NOMO-1 treated with dmso at 0.1 percent for 144 hours (cell line): ENCODE data around the gene EEF2.
"Not testable (repeated sequence)": the region's sequence is repeated elsewhere in the genome, so short reads cannot be mapped to it uniquely, and the experiment has no call there.

ENCODE experiments used
- DNase-seq: peaks from one replicate; lab custom pipeline; 2025; ENCODE audit not compliant: unreplicated experiment; lab: John Stamatoyannopoulos, UW

EEF2 gene

GRCh38 chr19:3950871-3951861 is 34.1 kb downstream of the EEF2 start:
- no peak for DNase-seq

DNA sequence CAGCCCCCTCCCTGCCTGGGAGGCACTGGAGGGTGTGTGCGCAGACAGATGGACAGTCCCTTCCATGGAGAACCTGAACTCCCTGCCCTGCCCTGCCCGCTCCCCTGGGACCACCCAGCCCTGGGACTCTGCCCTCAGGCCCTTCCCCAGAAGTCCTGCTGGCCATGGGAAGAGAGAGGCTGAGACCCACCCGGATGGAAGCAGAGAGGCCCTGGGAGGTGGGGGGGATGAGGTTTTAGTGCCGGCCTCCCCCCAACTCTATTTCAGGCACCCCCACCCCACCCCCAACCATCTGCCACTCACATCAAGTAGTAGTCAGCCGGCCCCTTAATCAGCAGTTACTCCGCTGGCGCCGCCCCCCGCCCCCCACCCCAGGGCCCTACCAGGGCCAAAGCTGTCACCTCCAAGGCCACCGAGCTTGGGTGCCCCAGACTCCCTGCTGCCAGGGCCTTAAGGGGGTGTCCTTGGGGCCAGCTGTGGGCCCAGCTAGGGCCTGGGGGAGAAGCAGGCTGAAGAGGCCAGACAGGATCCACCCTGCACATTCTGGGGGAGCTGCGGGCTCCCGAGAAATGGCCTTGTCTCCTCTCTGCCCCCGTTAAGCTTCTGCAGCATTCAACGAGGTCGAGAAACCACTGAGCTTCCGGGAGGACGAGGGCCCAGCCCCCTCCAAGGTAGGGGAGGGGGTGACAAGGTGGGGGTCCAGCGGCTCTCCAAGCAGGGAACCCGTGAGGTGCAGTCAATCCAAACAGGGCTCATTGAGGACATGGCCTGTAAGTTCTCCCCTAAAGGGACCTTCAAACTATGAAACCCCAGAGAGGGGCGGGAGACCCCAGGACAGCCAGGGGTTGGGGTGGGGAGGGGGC is 35.0 kb downstream of the EEF2 start:
- no peak for DNase-seq

- DNase-seq = no peak
Observed at GRCh38 chr19:3949294-3949693, 36.0 kb downstream of the EEF2 start.

DNA sequence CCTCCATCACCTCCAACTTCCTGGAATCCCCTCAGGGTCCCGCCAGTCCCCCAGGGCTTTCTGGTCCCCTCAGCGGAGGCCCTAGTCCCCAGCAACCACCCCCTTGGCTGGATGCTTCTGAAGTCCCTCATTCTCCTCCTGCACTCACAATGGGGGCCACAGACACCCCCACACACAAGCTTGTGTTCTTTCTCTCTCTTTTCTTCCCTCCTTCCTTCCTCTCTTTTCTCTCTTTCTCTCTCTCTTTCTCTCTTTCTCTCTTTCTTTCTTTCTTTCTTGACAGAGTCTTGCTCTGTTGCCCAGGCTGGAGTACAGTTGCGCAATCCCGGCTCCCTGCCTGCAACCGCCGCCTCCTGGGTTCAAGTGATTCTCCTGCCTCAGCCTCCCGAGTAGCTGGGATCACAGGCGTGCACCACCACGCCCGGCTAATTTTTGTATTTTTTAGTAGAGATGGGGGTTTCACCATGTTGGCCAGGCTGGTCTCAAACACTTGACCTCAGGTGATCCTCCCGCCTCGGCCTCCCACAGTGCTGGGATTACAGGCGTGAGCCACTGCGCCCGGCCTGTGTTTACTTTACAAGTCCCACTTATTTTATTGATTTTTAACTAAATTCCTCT is 37.8 kb downstream of the EEF2 start:
- DNase-seq = not testable (repeated sequence)

GRCh38 chr19:3945838-3946237 is 39.4 kb downstream of the EEF2 start:
- no peak for DNase-seq

GRCh38 chr19:3944018-3944721 is 41.1 kb downstream of the EEF2 start:
- DNase-seq = no peak

GRCh38 chr19:3942790-3943409 is 42.4 kb downstream of the EEF2 start:
- no peak for DNase-seq

DNA sequence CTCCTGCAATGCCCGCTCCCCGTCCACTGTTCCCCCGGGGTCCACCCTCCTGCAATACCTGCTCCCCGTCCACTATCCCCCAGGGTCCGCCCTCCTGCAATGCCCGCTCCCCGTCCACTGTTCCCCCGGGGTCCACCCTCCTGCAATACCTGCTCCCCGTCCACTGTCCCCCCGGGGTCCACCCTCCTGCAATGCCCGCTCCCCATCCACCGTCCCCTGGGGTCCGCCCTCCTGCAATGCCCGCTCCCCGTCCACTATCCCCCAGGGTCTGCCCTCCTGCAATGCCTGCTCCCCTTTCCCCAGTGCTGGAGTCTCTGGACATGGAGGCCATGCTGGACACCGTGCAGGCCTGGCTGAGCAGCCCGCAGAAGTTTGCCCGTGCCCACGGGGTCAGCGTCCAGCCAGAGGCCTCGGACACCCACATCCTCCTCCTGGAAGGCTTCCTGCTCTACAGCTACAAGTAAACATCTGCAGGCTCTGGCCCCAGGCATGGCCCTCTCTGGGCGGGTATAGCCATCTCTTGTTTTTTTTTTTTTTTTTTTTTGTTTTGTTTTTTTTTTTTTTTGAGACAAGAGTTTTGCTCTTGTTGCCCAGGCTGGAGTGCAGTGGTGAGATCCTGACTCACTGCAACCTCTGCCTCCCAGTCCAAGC is 46.8 kb downstream of the EEF2 start:
- not testable (repeated sequence) for DNase-seq

DNA sequence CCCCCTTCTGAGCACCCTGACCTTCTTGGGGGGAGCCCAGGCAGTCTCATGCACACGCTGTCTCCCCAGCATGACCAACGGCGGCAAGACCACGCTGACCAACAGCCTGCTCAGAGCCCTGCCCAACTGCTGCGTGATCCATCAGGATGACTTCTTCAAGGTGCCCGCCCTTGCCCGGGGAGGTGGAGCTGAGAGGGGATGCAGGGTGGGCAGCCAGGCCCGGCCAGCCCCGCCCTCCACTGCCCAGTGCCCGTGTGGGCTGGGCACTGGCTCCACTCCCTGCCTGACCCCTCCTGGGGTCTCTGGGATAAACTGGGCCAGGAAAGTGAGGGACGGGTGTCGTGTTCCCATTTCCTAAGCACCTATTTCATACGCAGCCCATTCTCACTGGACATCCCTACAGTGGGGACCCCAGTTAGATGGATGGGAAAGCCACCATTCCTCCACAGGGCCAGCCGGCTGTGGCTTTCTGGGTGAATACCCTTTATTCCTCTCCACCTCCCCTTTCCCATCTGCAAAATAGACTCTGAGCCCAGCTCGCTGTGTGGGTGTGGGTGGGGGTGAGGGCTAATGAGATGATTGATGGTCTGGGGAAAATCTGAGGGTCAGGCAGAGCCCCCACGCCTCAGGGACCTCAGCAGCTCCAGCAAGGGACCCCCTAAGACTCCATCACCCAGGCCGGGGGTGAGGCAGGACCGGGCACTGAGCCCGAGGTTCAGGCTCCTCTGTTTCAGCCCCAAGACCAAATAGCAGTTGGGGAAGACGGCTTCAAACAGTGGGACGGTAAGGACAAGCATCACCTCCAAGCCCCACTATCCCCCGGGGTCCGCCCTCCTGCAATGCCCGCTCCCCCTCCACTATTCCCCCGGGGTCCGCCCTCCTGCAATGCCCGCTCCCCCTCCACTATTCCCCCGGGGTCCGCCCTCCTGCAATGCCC is 48.5 kb downstream of the EEF2 start:
- no peak for DNase-seq

- DNase-seq = no peak
Observed at GRCh38 chr19:3932931-3933810, 52.1 kb downstream of the EEF2 start, which contains the start of gene NMRK2. NMRK2 (plus strand) TSS chr19:3933069; CDS start chr19:3933672, 603 bp downstream.

DNA sequence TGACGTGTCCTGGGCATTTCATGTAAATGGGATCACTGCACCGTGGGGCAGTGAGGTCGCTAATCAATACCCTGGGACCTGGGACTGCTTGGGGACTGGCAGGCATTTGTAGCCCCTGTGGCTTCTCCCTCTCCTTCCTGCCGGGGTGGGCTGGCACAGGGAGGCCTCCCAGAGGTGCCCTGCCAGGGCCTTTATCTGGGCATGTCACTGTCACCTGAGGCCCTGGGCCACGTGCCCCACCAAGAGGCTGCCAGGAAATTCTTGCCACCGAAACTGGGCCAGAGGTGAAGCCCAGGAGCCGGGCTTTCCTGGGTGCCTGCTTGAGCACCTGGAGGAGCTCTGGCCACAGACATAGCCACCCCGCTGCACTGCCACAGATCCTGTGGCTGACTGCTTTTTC is 54.2 kb downstream of the EEF2 start:
- no peak for DNase-seq
